ENCODE measurements around the gene MADCAM1. TPM values are rescaled to one million over a fixed set of nuclear protein-coding genes. Genes with fewer than 3 reads are reported as not detected.
A peak's percentile ranks its signal among the peaks of the same experiment; 100 is the strongest.

Gene MADCAM1
- total and polyA plus RNA-seq, 10 donors, result 3.0 to 33.6 (median 5.6) TPM

- TF ChIP-seq CTCF (IDR thresholded peaks at IDR 0.05 in 8 of 11, conservative IDR thresholded peaks at IDR 0.05 in 3 of 11) (no peak), POLR2A (IDR thresholded peaks at IDR 0.05) (no peak), POLR2AphosphoS5 (IDR thresholded peaks at IDR 0.05) (peak in 1 of 3 donors; percentile 7)
- Histone ChIP-seq H3K9me3 (no peaks in the 10 kb centered on the region), H3K4me3 (no peak overlapping the region), H3K4me1 (peaks cover 11 to 69% (median 39%) of the 10 kb centered on the region in 6 donors), H3K36me3 (no peaks in the 10 kb centered on the region), H3K27me3 (replicated peaks in 1 of 7) (peaks cover 8 to 43% (median 23%) of the 10 kb centered on the region in 7 donors), H3K27ac (peak overlapping the region in 4 of 8 donors; percentile 24 to 61 (median 47))
- 44 to 55% (median 53%) methylated on average over 21 to 23 of the region's 23 CpGs for whole genome bisulfite sequencing, 5 donors
- no peak for DNase-seq
- intact Hi-C loops (cut with DNase I; ENCODE audit: low total_unique reads), result no loop called here
Observed at GRCh38 chr19:493391-494170, 2.7 kb upstream of the MADCAM1 start.

GRCh38 chr19:494171-495080, 1.9 kb upstream of the MADCAM1 start:
- Histone ChIP-seq H3K4me1 (peaks cover 11 to 69% (median 38%) of the 10 kb centered on the region in 6 donors), H3K9me3 (no peaks in the 10 kb centered on the region), H3K27me3 (replicated peaks in 1 of 7) (peaks cover 8 to 51% (median 26%) of the 10 kb centered on the region in 7 donors), H3K27ac (peak overlapping the region in 6 of 8 donors; percentile 20 to 61 (median 33)), H3K4me3 (no peak overlapping the region), H3K36me3 (no peaks in the 10 kb centered on the region)
- peak; percentile 62 to 84 (median 77) for TF ChIP-seq POLR2AphosphoS5 (IDR thresholded peaks at IDR 0.05)
- no peak for TF ChIP-seq CTCF (IDR thresholded peaks at IDR 0.05 in 8 of 11, conservative IDR thresholded peaks at IDR 0.05 in 3 of 11)
- no peak for TF ChIP-seq POLR2A (IDR thresholded peaks at IDR 0.05)
- intact Hi-C loops (cut with DNase I; ENCODE audit: low total_unique reads), result no loop called here
- 32 to 55% (median 41%) methylated on average over 19 to 22 of the region's 22 CpGs for WGBS, 5 donors
- DNase-seq, result peak; percentile 79

- Histone ChIP-seq H3K4me3 (no peak overlapping the region), H3K27ac (peak overlapping the region in 4 of 8 donors; percentile 24 to 52 (median 46)), H3K4me1 (peaks cover 5 to 62% (median 32%) of the 10 kb centered on the region in 6 donors), H3K36me3 (no peaks in the 10 kb centered on the region), H3K9me3 (no peaks in the 10 kb centered on the region), H3K27me3 (replicated peaks in 1 of 7) (peaks cover 8 to 57% (median 26%) of the 10 kb centered on the region in 7 donors)
- WGBS, 5 donors, result 54 to 65% (median 61%) methylated on average over 8 to 10 of the region's 10 CpGs
- no peak for DNase-seq
- intact Hi-C loops (cut with DNase I; ENCODE audit: low total_unique reads), result no loop called here
- no peak for TF ChIP-seq POLR2A (IDR thresholded peaks at IDR 0.05)
- no peak for TF ChIP-seq POLR2AphosphoS5 (IDR thresholded peaks at IDR 0.05)
- TF ChIP-seq CTCF (IDR thresholded peaks at IDR 0.05 in 8 of 11, conservative IDR thresholded peaks at IDR 0.05 in 3 of 11), result no peak
Observed at GRCh38 chr19:495081-495401, 1.2 kb upstream of the MADCAM1 start.

Measured in spleen (tissue), 11 donors.